Sigmoid colon (tissue), 7 donors: ENCODE measurements around the gene DLX1. TPM values are rescaled to one million over a fixed set of nuclear protein-coding genes. Genes with fewer than 3 reads are reported as not detected.

Experiments
- DNase-seq: peaks from one replicate; pipeline ENCODE4 v3.0.0-alpha.2; 2019
- H3K27ac ChIP-seq, 4 donors: fragments of 200-600 bp; sonication (generic); one replicate each; pipeline ENCODE4 v1.5.1; 2016 to 2019; ENCODE audit warnings: mild to moderate bottlenecking in 1 of 4
- H3K27me3 ChIP-seq, 3 donors: fragments of 200-600 bp; sonication (generic); one replicate each; pipeline ENCODE4 v1.5.1; 2019; ENCODE audit warnings: mild to moderate bottlenecking in 1 of 3
- H3K36me3 ChIP-seq, 4 donors: fragments of 200-600 bp; sonication (generic); one replicate each; pipeline ENCODE4 v1.5.1; 2016 to 2019
- H3K4me1 ChIP-seq, 4 donors: fragments of 200-600 bp; sonication (generic); one replicate each; pipeline ENCODE4 v1.5.1; 2017 to 2019
- H3K4me3 ChIP-seq, 4 donors: fragments of 200-600 bp; sonication (generic); one replicate each; pipeline ENCODE4 v1.5.1; 2017 to 2019; ENCODE audit warnings: mild to moderate bottlenecking in 2 of 4, moderate library complexity in 1 of 4
- H3K9me3 ChIP-seq, 4 donors: fragments of 200-600 bp in 3 of 4; sonication (generic) in 3 of 4; one replicate each; pipeline versions ENCODE4 v1.5.1 to v1.6.1; 2013 to 2019
- EP300 ChIP-seq, 4 donors: sonication (generic); formaldehyde crosslinking; IDR thresholded peaks; one replicate each; pipeline ENCODE4 v1.6.1; 2017; ENCODE audit warnings: antibody characterized with exemption in 4 of 4
- POLR2A ChIP-seq, 2 donors: fragments of 450-650 bp; IDR thresholded peaks; one replicate each; pipeline ENCODE4 v1.6.1; 2016; ENCODE audit warnings: antibody characterized with exemption in 2 of 2, mild to moderate bottlenecking in 2 of 2, moderate library complexity in 2 of 2
- POLR2AphosphoS5 ChIP-seq, 4 donors: sonication (generic); formaldehyde crosslinking; IDR thresholded peaks; one replicate each; pipeline ENCODE4 v1.6.1; 2017; ENCODE audit warnings: antibody characterized with exemption in 4 of 4
- WGBS, 2 donors: extraction: QIAGEN DNeasy Blood & Tissue Kit; methylation state at CpG; one replicate each; pipeline ENCODE4 v1.1.7; 2013; 5-methylcytosine and 5-hydroxymethylcytosine counted together
- intact Hi-C: fragments of 100-400 bp; cut with DNase I; formaldehyde crosslinking; loops from one replicate; pipeline ENCODE4 v1.15.1; 2023
- polyA plus RNA-seq, 3 donors: library from polyadenylated mRNA; stranded (reverse); fragments of 200-250 nt; gene quantifications; one replicate each; pipeline ENCODE4 v1.2.3, GENCODE V29; 2013
- total RNA-seq, 4 donors: library from RNA; depleted of rRNA; stranded (reverse); fragments of >200 nt; gene quantifications; one replicate each; pipeline ENCODE4 v1.1.0, GENCODE V29; 2016
- TF ChIP-seq, protein P1 (sequence below), 4 experiments: fragments of 450-650 bp in 3 of 4; fragments of 200-600 bp in 1 of 4; IDR thresholded peaks; one replicate each; pipeline ENCODE4 v1.5.1; 2016 to 2019; ENCODE audit warnings: antibody characterized with exemption in 4 of 4, mild to moderate bottlenecking in 3 of 4, moderate library complexity in 2 of 4
- donor health status: healthy with polysubstance abuse.
- donor health status: Bipolar disorder and iron deficiency.
- donor health status: healthy.

DLX1 gene
- total and polyA plus RNA-seq, 7 donors: 0.22 to 1.1 (median 0.49) TPM; not detected in 2

GRCh38 chr2:172100935-172101820 is 15.9 kb downstream of the DLX1 start:
- Histone ChIP-seq H3K9me3 (no peaks in the 10 kb centered on the region), H3K36me3 (no peaks in the 10 kb centered on the region), H3K4me1 (peaks cover 0 to 80% (median 73%) of the 10 kb centered on the region in 4 donors), H3K4me3 (peak overlapping the region in 3 of 4 donors; percentile 36 to 51 (median 46)), H3K27ac (no peak overlapping the region), H3K27me3 (peaks cover 90 to 100% (median 99%) of the 10 kb centered on the region in 3 donors)
- WGBS, 2 donors: 4 to 5% methylated on average over 54 of the region's 54 CpGs
- peak; percentile 29 for DNase-seq
- intact Hi-C loops: loop anchor here (5.0 kb wide), 3 partner anchors 104 to 456 kb away; partner anchors contain the start of genes DYNC1I2, METAP1D and PDK1
- TF ChIP-seq EP300 (IDR thresholded peaks at IDR 0.05): no peak
- TF ChIP-seq, protein P1, sequence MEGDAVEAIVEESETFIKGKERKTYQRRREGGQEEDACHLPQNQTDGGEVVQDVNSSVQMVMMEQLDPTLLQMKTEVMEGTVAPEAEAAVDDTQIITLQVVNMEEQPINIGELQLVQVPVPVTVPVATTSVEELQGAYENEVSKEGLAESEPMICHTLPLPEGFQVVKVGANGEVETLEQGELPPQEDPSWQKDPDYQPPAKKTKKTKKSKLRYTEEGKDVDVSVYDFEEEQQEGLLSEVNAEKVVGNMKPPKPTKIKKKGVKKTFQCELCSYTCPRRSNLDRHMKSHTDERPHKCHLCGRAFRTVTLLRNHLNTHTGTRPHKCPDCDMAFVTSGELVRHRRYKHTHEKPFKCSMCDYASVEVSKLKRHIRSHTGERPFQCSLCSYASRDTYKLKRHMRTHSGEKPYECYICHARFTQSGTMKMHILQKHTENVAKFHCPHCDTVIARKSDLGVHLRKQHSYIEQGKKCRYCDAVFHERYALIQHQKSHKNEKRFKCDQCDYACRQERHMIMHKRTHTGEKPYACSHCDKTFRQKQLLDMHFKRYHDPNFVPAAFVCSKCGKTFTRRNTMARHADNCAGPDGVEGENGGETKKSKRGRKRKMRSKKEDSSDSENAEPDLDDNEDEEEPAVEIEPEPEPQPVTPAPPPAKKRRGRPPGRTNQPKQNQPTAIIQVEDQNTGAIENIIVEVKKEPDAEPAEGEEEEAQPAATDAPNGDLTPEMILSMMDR (IDR thresholded peaks at IDR 0.05): no peak
- no peak for TF ChIP-seq POLR2AphosphoS5 (IDR thresholded peaks at IDR 0.05)
- TF ChIP-seq POLR2A (IDR thresholded peaks at IDR 0.05): no peak

GRCh38 chr2:172101821-172102390 is 16.6 kb downstream of the DLX1 start:
- WGBS, 2 donors: 1 to 2% methylated on average over 36 of the region's 36 CpGs
- Histone ChIP-seq H3K27me3 (peaks cover 89 to 100% (median 99%) of the 10 kb centered on the region in 3 donors), H3K27ac (no peak overlapping the region), H3K4me1 (peaks cover 0 to 78% (median 72%) of the 10 kb centered on the region in 4 donors), H3K9me3 (no peaks in the 10 kb centered on the region), H3K4me3 (peak overlapping the region; percentile 9 to 51 (median 41)), H3K36me3 (no peaks in the 10 kb centered on the region)
- intact Hi-C loops: loop anchor here (5.0 kb wide), 3 partner anchors 105 to 455 kb away; partner anchors contain the start of genes DYNC1I2, METAP1D and PDK1
- TF ChIP-seq POLR2A (IDR thresholded peaks at IDR 0.05) (no peak), POLR2AphosphoS5 (IDR thresholded peaks at IDR 0.05) (no peak), EP300 (IDR thresholded peaks at IDR 0.05) (no peak)
- TF ChIP-seq, protein P1 (IDR thresholded peaks at IDR 0.05): no peak
- DNase-seq: peak; percentile 65

GRCh38 chr2:172102391-172103359 is 17.4 kb downstream of the DLX1 start, which contains the start of gene DLX2:
DLX2 (minus strand) TSS chr2:172102900; CDS start chr2:172102538, 362 bp downstream.
- 0 to 1% methylated on average over 74 of the region's 74 CpGs for WGBS, 2 donors
- peak; percentile 82 for DNase-seq
- TF ChIP-seq POLR2AphosphoS5 (IDR thresholded peaks at IDR 0.05): peak in 1 of 4 donors; percentile 55
- TF ChIP-seq POLR2A (IDR thresholded peaks at IDR 0.05): no peak
- TF ChIP-seq, protein P1 (IDR thresholded peaks at IDR 0.05): no peak
- TF ChIP-seq EP300 (IDR thresholded peaks at IDR 0.05): no peak
- intact Hi-C loops: loop anchor here (5.0 kb wide), 3 partner anchors 105 to 455 kb away; partner anchors contain the start of genes DYNC1I2, METAP1D and PDK1
- Histone ChIP-seq H3K9me3 (no peaks in the 10 kb centered on the region), H3K4me1 (peaks cover 0 to 72% (median 65%) of the 10 kb centered on the region in 4 donors), H3K27ac (no peak within 1 kb of the TSS), H3K4me3 (peak within 1 kb of the TSS; percentile 9 to 51 (median 41)), H3K27me3 (peaks cover 83 to 100% (median 99%) of the 10 kb centered on the region in 3 donors), H3K36me3 (no peaks in the 10 kb centered on the region)
